ENCODE measurements around the gene NDUFS2. TPM values are rescaled to one million over a fixed set of nuclear protein-coding genes. Genes with fewer than 3 reads are reported as not detected.
"Not testable (repeated sequence)": the region's sequence is repeated elsewhere in the genome, so short reads cannot be mapped to it uniquely, and the experiment has no call there.

The NDUFS2 gene
- total and polyA plus RNA-seq, 5 donors from 2014 or later, result 67.5 to 128 (median 110) TPM

DNA sequence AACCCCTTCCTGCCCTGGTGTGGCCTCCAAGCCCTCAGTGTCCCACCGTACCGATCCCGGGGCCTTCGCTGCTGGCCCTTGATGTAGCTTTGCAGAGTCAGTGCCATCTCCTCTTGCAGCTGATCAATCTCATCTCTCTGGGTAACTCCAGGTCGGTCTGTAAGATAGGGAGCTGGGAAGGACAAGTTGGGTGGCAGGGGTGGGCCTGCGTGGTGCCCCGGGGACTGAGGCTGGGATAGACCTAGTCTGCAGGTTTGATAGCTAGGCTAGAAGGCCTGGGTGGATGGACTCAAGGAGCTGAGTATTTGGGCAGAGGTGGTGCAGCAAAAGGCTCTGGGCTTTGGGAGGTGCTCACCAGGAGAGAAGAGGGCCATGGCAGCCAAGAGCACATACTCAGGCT, 28.6 kb downstream of the NDUFS2 start:
- Mint-ChIP-seq H3K9me3 (peaks cover 0 to 1% (median 0%) of the 10 kb centered on the region in 7 donors), H3K36me3 (peaks cover 16% of the 10 kb centered on the region), H3K4me1 (peaks cover 7 to 32% (median 19%) of the 10 kb centered on the region in 4 donors), H3K27ac (no peak overlapping the region), H3K27me3 (no peaks in the 10 kb centered on the region), H3K4me3 (no peak overlapping the region)
- Histone ChIP-seq H3K4me1 (ENCODE audit: control insufficient read depth, insufficient read depth, low read length, poor library complexity, severe bottlenecking) (peaks cover 22% of the 10 kb centered on the region), H3K36me3 (ENCODE audit: control insufficient read depth, insufficient read depth, low read length) (peaks cover 19% of the 10 kb centered on the region), H3K4me3 (ENCODE audit: low read depth, low read length) (no peak overlapping the region), H3K27ac (ENCODE audit: insufficient read depth, low read length, poor library complexity, severe bottlenecking) (no peak overlapping the region), H3K9me3 (ENCODE audit: control insufficient read depth in 2 of 2, low read length in 2 of 2) (no peaks in the 10 kb centered on the region), H3K27me3 (ENCODE audit: control insufficient read depth, insufficient read depth, low read length) (no peaks in the 10 kb centered on the region)
- no peak for ATAC-seq (ENCODE audit: low read depth in 2 of 2)
- DNase-seq, result no peak

DNA sequence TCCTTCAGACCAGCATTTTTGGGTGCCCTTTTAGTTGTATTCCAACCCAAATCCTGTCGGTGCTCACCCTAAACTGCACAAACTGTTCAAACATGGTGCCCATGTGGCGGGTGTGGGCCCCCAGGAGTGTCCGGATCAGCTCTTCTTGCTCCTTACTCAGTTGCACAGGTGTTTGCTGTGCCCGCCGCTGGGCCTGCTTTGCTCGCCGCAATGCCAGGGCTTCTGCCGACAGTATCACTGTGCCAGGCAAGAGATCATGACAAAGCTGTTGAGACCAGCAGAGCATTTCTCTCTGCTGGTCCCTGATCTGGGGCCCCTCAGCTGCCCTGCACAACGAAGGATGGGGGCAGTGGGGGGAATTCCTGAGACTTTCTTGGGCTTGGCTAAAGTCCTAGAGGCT, 30.9 kb downstream of the NDUFS2 start:
- no peak for DNase-seq
- no peak for ATAC-seq (ENCODE audit: low read depth in 2 of 2)
- no peaks in the 10 kb centered on the region for H3K27me3 Mint-ChIP-seq
- H3K4me1 Mint-ChIP-seq, result peaks cover 0 to 9% (median 2%) of the 10 kb centered on the region in 4 donors
- Histone ChIP-seq H3K9me3 (ENCODE audit: control insufficient read depth in 2 of 2, low read length in 2 of 2) (no peaks in the 10 kb centered on the region), H3K4me1 (ENCODE audit: control insufficient read depth, insufficient read depth, low read length, poor library complexity, severe bottlenecking) (no peaks in the 10 kb centered on the region), H3K36me3 (ENCODE audit: control insufficient read depth, insufficient read depth, low read length) (peaks cover 19% of the 10 kb centered on the region), H3K27ac (ENCODE audit: insufficient read depth, low read length, poor library complexity, severe bottlenecking) (no peak overlapping the region), H3K4me3 (ENCODE audit: low read depth, low read length) (no peak overlapping the region), H3K27me3 (ENCODE audit: control insufficient read depth, insufficient read depth, low read length) (no peaks in the 10 kb centered on the region)
- peaks cover 15% of the 10 kb centered on the region for H3K36me3 Mint-ChIP-seq
- H3K4me3 Mint-ChIP-seq, result no peak overlapping the region
- H3K27ac Mint-ChIP-seq, result peak overlapping the region in 1 of 3 donors; percentile 16
- H3K9me3 Mint-ChIP-seq, result no peaks in the 10 kb centered on the region

DNA sequence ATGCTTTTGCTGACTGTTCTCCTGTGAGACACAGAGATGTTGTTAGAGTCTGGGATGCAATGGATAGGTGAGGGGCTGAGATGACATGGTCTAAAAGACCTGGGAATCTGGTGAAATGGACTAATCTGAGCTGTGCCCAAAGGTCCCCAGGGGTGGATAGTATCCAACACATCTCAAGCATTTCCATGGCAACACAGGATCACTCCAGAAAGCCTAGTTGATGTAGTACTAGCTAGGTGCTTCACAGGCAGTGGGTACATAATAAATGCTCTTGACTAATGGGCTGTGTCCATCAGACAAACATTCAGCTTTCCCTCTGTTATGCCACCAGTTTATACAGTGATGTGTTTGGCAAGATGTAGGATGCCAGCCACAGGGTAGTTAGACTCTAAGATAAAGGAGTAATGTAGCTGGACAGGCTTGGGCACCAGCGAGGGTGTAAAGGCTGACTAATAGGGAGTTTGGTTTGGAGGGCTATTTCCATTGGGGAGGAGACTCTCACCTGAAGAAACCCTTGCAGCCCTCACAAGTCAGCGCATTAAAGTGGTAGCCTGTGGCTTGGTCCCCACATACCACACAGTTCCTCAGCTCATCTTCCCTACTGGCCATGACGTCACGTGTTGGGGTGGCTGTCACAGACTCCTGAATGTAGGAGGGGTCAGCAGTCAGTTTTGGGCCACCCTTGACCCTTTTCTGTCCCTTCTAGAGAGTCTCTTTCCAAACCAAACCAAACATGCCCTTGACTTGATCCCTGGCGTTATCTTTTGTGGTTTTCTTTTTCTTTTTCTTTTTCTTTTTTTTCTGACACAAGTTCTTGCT, 34.0 kb downstream of the NDUFS2 start:
- no peak overlapping the region for H3K4me3 ChIP-seq (ENCODE audit: low read depth, low read length)
- Mint-ChIP-seq H3K4me3 (no peak overlapping the region), H3K36me3 (peaks cover 5% of the 10 kb centered on the region), H3K27ac (no peak overlapping the region), H3K27me3 (peaks cover 10% of the 10 kb centered on the region), H3K4me1 (no peaks in the 10 kb centered on the region), H3K9me3 (no peaks in the 10 kb centered on the region)
- peaks cover 2% of the 10 kb centered on the region for H3K27me3 ChIP-seq (ENCODE audit: control insufficient read depth, insufficient read depth, low read length)
- no peaks in the 10 kb centered on the region for H3K4me1 ChIP-seq (ENCODE audit: control insufficient read depth, insufficient read depth, low read length, poor library complexity, severe bottlenecking)
- H3K9me3 ChIP-seq (ENCODE audit: control insufficient read depth in 2 of 2, low read length in 2 of 2), result no peaks in the 10 kb centered on the region
- H3K36me3 ChIP-seq (ENCODE audit: control insufficient read depth, insufficient read depth, low read length), result no peaks in the 10 kb centered on the region
- DNase-seq, result no peak
- H3K27ac ChIP-seq (ENCODE audit: insufficient read depth, low read length, poor library complexity, severe bottlenecking), result no peak overlapping the region
- ATAC-seq (ENCODE audit: low read depth in 2 of 2), result no peak

DNA sequence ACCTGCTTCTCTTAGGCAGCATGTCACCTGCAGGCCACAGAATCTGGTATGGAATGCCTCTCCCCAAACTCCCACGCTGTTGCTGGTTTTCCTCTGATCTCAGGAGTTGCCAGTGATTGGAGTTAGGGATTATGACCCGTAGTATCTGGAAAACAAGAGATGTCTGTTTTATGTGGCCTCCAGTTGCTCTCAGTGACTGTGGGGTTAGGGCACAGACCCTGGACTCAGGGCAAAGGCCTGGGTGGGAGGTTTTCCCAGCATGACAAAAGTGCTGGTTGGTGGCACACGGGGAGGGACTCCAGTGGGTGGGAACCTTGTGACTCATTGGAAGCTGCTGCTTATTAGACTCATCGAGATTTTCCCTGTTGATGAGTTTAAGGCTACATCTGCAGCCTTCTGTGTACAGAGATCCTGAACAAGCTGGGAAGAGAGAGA, 35.9 kb downstream of the NDUFS2 start, which contains the start of gene NR1I3:
TSS of gene NR1I3 (minus strand) at position 165 of the 435 bp plus-strand sequence. CDS start 1,638 bp downstream, outside the sequence.
- H3K9me3 ChIP-seq (ENCODE audit: control insufficient read depth in 2 of 2, low read length in 2 of 2), result no peaks in the 10 kb centered on the region
- Mint-ChIP-seq H3K9me3 (peaks cover 0 to 2% (median 0%) of the 10 kb centered on the region in 7 donors), H3K36me3 (peaks cover 5% of the 10 kb centered on the region), H3K4me1 (no peaks in the 10 kb centered on the region), H3K4me3 (no peak within 1 kb of the TSS), H3K27ac (peak within 1 kb of the TSS in 1 of 3 donors; percentile 27), H3K27me3 (peaks cover 16% of the 10 kb centered on the region)
- no peak for DNase-seq
- no peak within 1 kb of the TSS for H3K27ac ChIP-seq (ENCODE audit: insufficient read depth, low read length, poor library complexity, severe bottlenecking)
- no peak for ATAC-seq (ENCODE audit: low read depth in 2 of 2)
- no peaks in the 10 kb centered on the region for H3K36me3 ChIP-seq (ENCODE audit: control insufficient read depth, insufficient read depth, low read length)
- no peaks in the 10 kb centered on the region for H3K4me1 ChIP-seq (ENCODE audit: control insufficient read depth, insufficient read depth, low read length, poor library complexity, severe bottlenecking)
- H3K27me3 ChIP-seq (ENCODE audit: control insufficient read depth, insufficient read depth, low read length), result peaks cover 2% of the 10 kb centered on the region
- no peak within 1 kb of the TSS for H3K4me3 ChIP-seq (ENCODE audit: low read depth, low read length)

DNA sequence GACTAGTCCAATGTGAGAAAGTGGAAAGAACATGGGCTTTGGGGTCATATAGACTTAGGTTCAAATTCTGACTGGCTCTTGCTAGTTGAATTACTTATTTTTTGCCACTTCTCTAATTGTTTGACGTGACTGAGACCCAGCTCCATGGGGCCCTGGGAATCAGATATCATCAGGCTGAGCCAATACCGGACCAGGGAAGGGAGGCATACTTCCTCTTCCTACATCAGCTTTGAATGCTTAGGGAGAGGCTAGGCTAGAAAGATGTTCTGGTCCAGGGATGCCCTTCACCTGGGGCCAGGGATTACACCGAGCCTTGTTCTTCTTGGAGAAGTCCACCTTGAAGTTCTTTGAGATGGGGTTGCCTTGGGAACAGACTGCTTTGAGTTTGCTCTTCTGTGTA, 39.5 kb downstream of the NDUFS2 start:
- H3K27me3 ChIP-seq (ENCODE audit: control insufficient read depth, insufficient read depth, low read length), result peaks cover 2% of the 10 kb centered on the region
- H3K9me3 ChIP-seq (ENCODE audit: control insufficient read depth in 2 of 2, low read length in 2 of 2), result no peaks in the 10 kb centered on the region
- Mint-ChIP-seq H3K27me3 (peaks cover 27% of the 10 kb centered on the region), H3K4me1 (no peaks in the 10 kb centered on the region), H3K36me3 (peaks cover 5% of the 10 kb centered on the region), H3K4me3 (no peak overlapping the region), H3K27ac (no peak overlapping the region), H3K9me3 (peaks cover 0 to 4% (median 0%) of the 10 kb centered on the region in 7 donors)
- H3K4me1 ChIP-seq (ENCODE audit: control insufficient read depth, insufficient read depth, low read length, poor library complexity, severe bottlenecking), result no peaks in the 10 kb centered on the region
- no peak overlapping the region for H3K4me3 ChIP-seq (ENCODE audit: low read depth, low read length)
- no peaks in the 10 kb centered on the region for H3K36me3 ChIP-seq (ENCODE audit: control insufficient read depth, insufficient read depth, low read length)
- ATAC-seq (ENCODE audit: low read depth in 2 of 2), result no peak
- DNase-seq, result no peak
- no peak overlapping the region for H3K27ac ChIP-seq (ENCODE audit: insufficient read depth, low read length, poor library complexity, severe bottlenecking)

DNA sequence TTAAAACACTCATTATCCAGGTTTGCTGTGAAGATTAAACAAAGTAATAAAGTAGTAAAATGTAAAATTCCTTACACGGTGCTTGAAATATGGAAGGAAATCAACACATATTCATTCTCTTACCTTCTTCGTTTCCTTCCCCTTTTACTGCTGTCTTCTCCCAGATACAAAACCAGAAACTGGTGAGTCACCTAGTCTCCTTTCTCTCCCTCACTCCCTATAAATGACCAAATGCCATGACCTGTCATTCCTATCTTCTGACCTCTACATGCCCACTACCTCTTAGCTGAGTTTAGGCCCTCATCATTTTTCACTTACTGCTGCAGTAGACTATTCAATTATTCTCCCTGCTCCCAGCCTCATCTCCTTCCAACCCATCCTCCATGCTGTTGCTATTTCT, 40.1 kb downstream of the NDUFS2 start:
- Mint-ChIP-seq H3K4me3 (no peak overlapping the region), H3K27me3 (peaks cover 27% of the 10 kb centered on the region), H3K4me1 (no peaks in the 10 kb centered on the region), H3K27ac (no peak overlapping the region), H3K9me3 (peaks cover 0 to 4% (median 0%) of the 10 kb centered on the region in 7 donors), H3K36me3 (peaks cover 5% of the 10 kb centered on the region)
- Histone ChIP-seq H3K4me3 (ENCODE audit: low read depth, low read length) (no peak overlapping the region), H3K36me3 (ENCODE audit: control insufficient read depth, insufficient read depth, low read length) (no peaks in the 10 kb centered on the region), H3K27me3 (ENCODE audit: control insufficient read depth, insufficient read depth, low read length) (peaks cover 2% of the 10 kb centered on the region), H3K4me1 (ENCODE audit: control insufficient read depth, insufficient read depth, low read length, poor library complexity, severe bottlenecking) (no peaks in the 10 kb centered on the region), H3K27ac (ENCODE audit: insufficient read depth, low read length, poor library complexity, severe bottlenecking) (no peak overlapping the region), H3K9me3 (ENCODE audit: control insufficient read depth in 2 of 2, low read length in 2 of 2) (no peaks in the 10 kb centered on the region)
- no peak for DNase-seq
- no peak for ATAC-seq (ENCODE audit: low read depth in 2 of 2)

DNA sequence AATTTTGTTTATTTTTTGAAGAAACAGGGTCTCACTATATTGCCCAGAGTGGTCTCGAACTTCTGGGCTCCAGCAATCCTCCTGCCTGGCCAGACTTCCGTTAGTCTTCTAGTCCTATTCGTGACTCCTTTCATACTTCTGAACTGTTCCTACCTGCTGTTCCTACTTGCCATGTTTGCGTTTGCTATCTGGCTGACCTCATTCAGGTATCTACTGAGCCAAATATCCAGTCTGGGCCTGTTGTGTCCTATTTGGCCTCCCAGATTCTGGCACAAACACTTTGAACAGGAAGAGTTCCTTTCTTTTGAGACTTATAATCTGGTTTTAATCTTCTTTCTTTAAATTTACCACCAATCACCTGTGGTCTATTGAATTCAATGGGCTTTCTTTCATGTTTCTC, 42.7 kb downstream of the NDUFS2 start:
- Mint-ChIP-seq H3K27ac (no peak overlapping the region), H3K4me3 (no peak overlapping the region), H3K27me3 (peaks cover 22% of the 10 kb centered on the region), H3K9me3 (peaks cover 0 to 4% (median 2%) of the 10 kb centered on the region in 7 donors), H3K36me3 (no peaks in the 10 kb centered on the region), H3K4me1 (no peaks in the 10 kb centered on the region)
- Histone ChIP-seq H3K4me1 (ENCODE audit: control insufficient read depth, insufficient read depth, low read length, poor library complexity, severe bottlenecking) (no peaks in the 10 kb centered on the region), H3K9me3 (ENCODE audit: control insufficient read depth in 2 of 2, low read length in 2 of 2) (no peaks in the 10 kb centered on the region), H3K36me3 (ENCODE audit: control insufficient read depth, insufficient read depth, low read length) (no peaks in the 10 kb centered on the region), H3K4me3 (ENCODE audit: low read depth, low read length) (no peak overlapping the region), H3K27ac (ENCODE audit: insufficient read depth, low read length, poor library complexity, severe bottlenecking) (no peak overlapping the region), H3K27me3 (ENCODE audit: control insufficient read depth, insufficient read depth, low read length) (peaks cover 2% of the 10 kb centered on the region)
- DNase-seq (no peak), ATAC-seq (ENCODE audit: low read depth in 2 of 2) (no peak)

DNA sequence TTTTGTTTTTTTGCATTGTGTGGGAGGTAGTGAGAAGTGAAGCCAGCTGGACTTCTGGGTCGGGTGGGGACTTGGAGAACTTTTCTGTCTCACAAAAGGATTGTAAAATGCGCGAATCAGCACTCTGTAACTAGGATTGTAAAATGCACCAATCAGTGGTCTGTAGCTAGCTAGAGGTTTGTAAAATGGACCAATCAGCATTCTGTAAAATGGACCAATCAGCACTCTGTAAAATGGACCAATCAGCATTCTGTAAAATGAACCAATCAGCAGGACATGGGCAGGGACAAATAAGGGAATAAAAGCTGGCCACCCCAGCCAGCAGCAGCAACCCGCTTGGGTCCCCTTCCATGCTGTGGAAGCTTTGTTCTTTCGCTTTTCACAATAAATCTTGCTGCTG, 47.9 kb downstream of the NDUFS2 start:
- not testable (repeated sequence) for ATAC-seq (ENCODE audit: low read depth in 2 of 2); H3K9me3 Mint-ChIP-seq; H3K27me3 ChIP-seq (ENCODE audit: control insufficient read depth, insufficient read depth, low read length); H3K4me3 ChIP-seq (ENCODE audit: low read depth, low read length); H3K9me3 ChIP-seq (ENCODE audit: control insufficient read depth in 2 of 2, low read length in 2 of 2); DNase-seq; H3K4me1 Mint-ChIP-seq; H3K36me3 Mint-ChIP-seq; H3K36me3 ChIP-seq (ENCODE audit: control insufficient read depth, insufficient read depth, low read length); H3K27ac Mint-ChIP-seq; H3K4me3 Mint-ChIP-seq; H3K27ac ChIP-seq (ENCODE audit: insufficient read depth, low read length, poor library complexity, severe bottlenecking); H3K4me1 ChIP-seq (ENCODE audit: control insufficient read depth, insufficient read depth, low read length, poor library complexity, severe bottlenecking)
- peaks cover 29% of the 10 kb centered on the region for H3K27me3 Mint-ChIP-seq
